DOHH2 (cell line): ENCODE measurements around the gene TBCD.

Experiments
- H3F3A ChIP-seq: fragments of 200-600 bp; sonication (generic), shearing (Covaris generic); 2 replicates; pipeline ENCODE4 v1.6.0; 2016; ENCODE audit warnings: antibody characterized with exemption, mild to moderate bottlenecking; ENCODE audit not compliant: control insufficient read depth, insufficient read depth
- H3K27ac ChIP-seq: fragments of 200-600 bp; sonication (generic); 2 replicates; pipeline ENCODE4 v1.5.1; 2014; ENCODE audit warnings: low read depth, mild to moderate bottlenecking, low read length, moderate library complexity
- H3K27me3 ChIP-seq: fragments of 200-600 bp; sonication (generic); 2 replicates; pipeline ENCODE4 v1.6.1; 2014; ENCODE audit warnings: mild to moderate bottlenecking, low read length, mixed read lengths; ENCODE audit not compliant: control insufficient read depth
- H3K36me3 ChIP-seq: fragments of 200-600 bp; sonication (generic); 2 replicates; pipeline ENCODE4 v1.6.1; 2014; ENCODE audit warnings: mild to moderate bottlenecking, low read length, moderate library complexity, mixed read lengths; ENCODE audit not compliant: control insufficient read depth
- H3K4me1 ChIP-seq: fragments of 200-600 bp; sonication (generic); 2 replicates; pipeline ENCODE4 v1.6.1; 2014; ENCODE audit warnings: mild to moderate bottlenecking, low read length, mixed read lengths; ENCODE audit not compliant: control insufficient read depth
- H3K4me2 ChIP-seq: fragments of 200-600 bp; sonication (generic); 2 replicates; pipeline ENCODE4 v1.6.0; 2014; ENCODE audit warnings: mild to moderate bottlenecking, low read length, moderate library complexity
- H3K4me3 ChIP-seq: fragments of 200-600 bp; sonication (generic); 2 replicates; pipeline ENCODE4 v1.5.1; 2014; ENCODE audit warnings: mild to moderate bottlenecking, low read length, mixed read lengths
- H3K79me2 ChIP-seq: fragments of 200-600 bp; sonication (generic); 2 replicates; pipeline ENCODE4 v1.6.1; 2014; ENCODE audit warnings: mild to moderate bottlenecking, low read length, mixed read lengths; ENCODE audit not compliant: control insufficient read depth
- H3K9me2 ChIP-seq: fragments of 200-600 bp; sonication (generic); replicated peaks from 2 replicates; pipeline ENCODE4 v1.6.1; 2014; ENCODE audit warnings: mild to moderate bottlenecking, low read length, mixed read lengths; ENCODE audit not compliant: control insufficient read depth
- H3K9me3 ChIP-seq: fragments of 200-600 bp; sonication (generic); 2 replicates; pipeline ENCODE4 v1.6.1; 2014; ENCODE audit warnings: antibody characterized with exemption, low read length, mixed read lengths; ENCODE audit not compliant: control insufficient read depth, insufficient read depth
- H4K20me1 ChIP-seq: fragments of 200-600 bp; sonication (generic); 2 replicates; pipeline ENCODE4 v1.6.0; 2014; ENCODE audit warnings: low read depth, mild to moderate bottlenecking, antibody characterized with exemption, low read length, moderate library complexity; ENCODE audit not compliant: control insufficient read depth, insufficient read depth
- EZH2phosphoT487 ChIP-seq: fragments of 200-600 bp; sonication (generic); IDR thresholded peaks from 2 replicates; pipeline ENCODE4 v1.6.1; 2017; ENCODE audit warnings: borderline replicate concordance, mild to moderate bottlenecking, antibody characterized with exemption, low read length, moderate library complexity, mixed read lengths
- TF ChIP-seq, protein P1 (sequence below): fragments of 200-600 bp; sonication (generic); IDR thresholded peaks from one replicate; pipeline ENCODE4 v1.5.1; 2014; ENCODE audit warnings: antibody characterized with exemption, mild to moderate bottlenecking, low read depth, low read length; ENCODE audit not compliant: poor library complexity, severe bottlenecking

The TBCD gene

DNA sequence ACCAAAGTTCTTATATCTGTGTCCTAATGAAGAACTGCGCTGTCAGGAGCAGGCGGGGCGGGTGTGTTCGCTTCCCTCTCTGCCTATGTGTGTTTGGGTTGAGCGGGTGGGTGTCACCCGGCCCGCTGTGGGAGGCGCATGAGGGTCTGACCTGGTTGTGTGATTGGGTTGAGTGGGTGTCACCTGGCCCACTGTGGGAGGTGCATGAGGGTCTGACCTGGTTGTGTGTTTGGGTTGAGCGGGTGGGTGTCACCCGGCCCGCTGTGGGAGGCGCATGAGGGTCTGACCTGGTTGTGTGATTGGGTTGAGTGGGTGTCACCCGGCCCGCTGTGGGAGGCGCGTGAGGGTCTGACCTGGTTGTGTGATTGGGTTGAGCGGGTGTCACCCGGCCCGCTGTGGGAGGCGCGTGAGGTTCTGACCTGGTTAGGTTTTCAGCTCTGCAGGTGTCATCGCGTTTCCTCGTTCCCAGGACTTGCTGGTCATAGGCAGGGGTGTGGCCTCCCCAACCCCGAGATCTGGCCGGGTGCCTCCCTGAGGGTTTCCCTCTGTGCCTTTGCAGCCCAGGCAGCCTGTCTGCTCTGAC, 157.5 kb downstream of the TBCD start:
- Histone ChIP-seq H3K27me3 (no peaks in the 10 kb centered on the region), H3K27ac (no peak overlapping the region), H3K9me3 (no peaks in the 10 kb centered on the region), H3K4me2 (no peak overlapping the region), H3K79me2 (no peaks in the 10 kb centered on the region), H3K4me3 (no peak overlapping the region), H3K36me3 (peaks cover 3% of the 10 kb centered on the region; the same call in 1 of the 2 replicates), H3K4me1 (peaks cover 13% of the 10 kb centered on the region), H3K9me2 (no peaks in the 10 kb centered on the region), H3F3A (no peaks in the 10 kb centered on the region), H4K20me1 (no peaks in the 10 kb centered on the region)
- TF ChIP-seq, protein P1, sequence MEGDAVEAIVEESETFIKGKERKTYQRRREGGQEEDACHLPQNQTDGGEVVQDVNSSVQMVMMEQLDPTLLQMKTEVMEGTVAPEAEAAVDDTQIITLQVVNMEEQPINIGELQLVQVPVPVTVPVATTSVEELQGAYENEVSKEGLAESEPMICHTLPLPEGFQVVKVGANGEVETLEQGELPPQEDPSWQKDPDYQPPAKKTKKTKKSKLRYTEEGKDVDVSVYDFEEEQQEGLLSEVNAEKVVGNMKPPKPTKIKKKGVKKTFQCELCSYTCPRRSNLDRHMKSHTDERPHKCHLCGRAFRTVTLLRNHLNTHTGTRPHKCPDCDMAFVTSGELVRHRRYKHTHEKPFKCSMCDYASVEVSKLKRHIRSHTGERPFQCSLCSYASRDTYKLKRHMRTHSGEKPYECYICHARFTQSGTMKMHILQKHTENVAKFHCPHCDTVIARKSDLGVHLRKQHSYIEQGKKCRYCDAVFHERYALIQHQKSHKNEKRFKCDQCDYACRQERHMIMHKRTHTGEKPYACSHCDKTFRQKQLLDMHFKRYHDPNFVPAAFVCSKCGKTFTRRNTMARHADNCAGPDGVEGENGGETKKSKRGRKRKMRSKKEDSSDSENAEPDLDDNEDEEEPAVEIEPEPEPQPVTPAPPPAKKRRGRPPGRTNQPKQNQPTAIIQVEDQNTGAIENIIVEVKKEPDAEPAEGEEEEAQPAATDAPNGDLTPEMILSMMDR, result no peak
- TF ChIP-seq EZH2phosphoT487, result no peak

DNA sequence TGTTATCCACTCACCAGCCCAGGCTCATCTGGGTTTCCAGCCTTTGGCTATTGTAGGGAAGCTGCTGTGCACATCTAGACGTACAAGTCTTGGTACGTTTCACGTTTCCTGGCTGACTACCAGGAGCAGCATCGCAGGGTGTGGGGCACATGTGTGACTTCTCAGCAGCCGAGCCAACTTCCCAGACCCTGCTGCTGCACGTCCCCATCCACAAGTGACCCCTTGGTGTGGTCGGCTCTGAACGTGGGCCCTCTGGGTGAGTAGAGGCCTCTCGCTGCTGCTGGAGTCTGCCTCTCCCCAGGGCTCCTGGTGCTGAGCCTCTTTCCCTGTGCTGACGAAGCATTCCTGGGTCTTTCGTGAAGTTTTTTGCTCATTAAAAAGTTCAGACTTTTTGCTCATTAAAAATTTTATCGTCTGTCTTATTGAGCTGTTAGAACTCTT, 158.2 kb downstream of the TBCD start:
- Histone ChIP-seq H3K79me2 (no peaks in the 10 kb centered on the region), H3K9me2 (no peaks in the 10 kb centered on the region), H4K20me1 (no peaks in the 10 kb centered on the region), H3K4me2 (no peak overlapping the region), H3K36me3 (peaks cover 3% of the 10 kb centered on the region; the same call in 1 of the 2 replicates), H3F3A (no peaks in the 10 kb centered on the region), H3K9me3 (no peaks in the 10 kb centered on the region), H3K4me3 (no peak overlapping the region), H3K4me1 (peaks cover 19% of the 10 kb centered on the region), H3K27ac (no peak overlapping the region), H3K27me3 (no peaks in the 10 kb centered on the region)
- TF ChIP-seq, protein P1, result no peak
- TF ChIP-seq EZH2phosphoT487, result no peak

DNA sequence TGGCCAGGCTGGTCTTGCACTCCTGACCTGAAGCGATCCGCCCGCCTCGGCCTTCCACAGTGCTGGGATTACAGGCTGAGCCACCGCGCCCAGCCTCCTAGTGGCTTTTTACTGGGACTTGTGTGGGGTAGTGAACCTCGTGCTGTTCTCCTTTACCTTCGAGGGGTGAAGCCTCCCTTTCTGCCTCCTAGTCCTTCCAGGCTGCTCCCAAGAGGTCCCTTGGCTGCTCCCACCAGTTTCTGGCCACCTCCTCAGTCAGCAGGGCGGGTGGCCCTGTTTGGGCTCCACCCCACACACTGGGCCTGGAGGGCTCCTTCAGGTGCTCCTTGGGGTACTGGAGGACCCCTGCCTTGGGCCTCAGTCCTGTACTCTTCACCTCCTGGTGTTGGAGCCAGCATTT, 158.9 kb downstream of the TBCD start:
- Histone ChIP-seq H3K79me2 (no peaks in the 10 kb centered on the region), H3K4me1 (peaks cover 26% of the 10 kb centered on the region), H3K27me3 (no peaks in the 10 kb centered on the region), H3F3A (no peaks in the 10 kb centered on the region), H3K9me3 (no peaks in the 10 kb centered on the region), H3K4me2 (no peak overlapping the region), H3K36me3 (peaks cover 3% of the 10 kb centered on the region; the same call in 1 of the 2 replicates), H4K20me1 (no peaks in the 10 kb centered on the region), H3K27ac (no peak overlapping the region), H3K4me3 (no peak overlapping the region), H3K9me2 (no peaks in the 10 kb centered on the region)
- TF ChIP-seq, protein P1, result no peak
- TF ChIP-seq EZH2phosphoT487, result no peak
